A673 (cell line): Measurements from ENCODE around the gene SAP25.

Experiments used
- EZH2 ChIP-seq: fragments of 200-600 bp; sonication (generic); IDR thresholded peaks from 2 replicates; pipeline ENCODE4 v1.6.1; 2017; ENCODE audit warnings: borderline replicate concordance, low read depth, mild to moderate bottlenecking, mixed read lengths, antibody characterized with exemption, low read length; ENCODE audit not compliant: poor library complexity, severe bottlenecking
- TF ChIP-seq, protein P1 (sequence below): fragments of 300-800, 200-600 bp; sonication (generic); conservative IDR thresholded peaks from 2 replicates; pipeline ENCODE4 v1.5.1; 2017; ENCODE audit warnings: low read depth, mild to moderate bottlenecking, antibody characterized with exemption, low read length, moderate library complexity, mixed read lengths

DNA sequence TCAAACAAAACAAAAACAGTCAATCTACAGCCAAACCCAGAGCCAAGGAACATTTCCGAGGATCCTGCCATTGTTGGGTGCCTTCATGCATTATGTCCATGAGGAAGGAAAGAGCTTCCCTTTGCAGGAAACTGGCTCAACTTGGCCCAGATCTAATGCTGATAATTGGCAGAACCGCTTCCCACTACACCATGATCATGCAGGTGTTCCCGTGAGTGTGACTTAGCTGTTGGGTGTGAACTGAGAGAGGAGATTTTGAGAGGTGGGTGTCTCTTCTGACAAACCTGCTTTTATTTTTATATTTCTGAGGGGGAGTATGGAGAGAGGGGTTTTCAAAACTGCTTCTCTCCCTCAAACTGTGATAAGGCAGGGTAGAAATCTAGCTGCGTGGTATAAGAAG, 14.6 kb downstream of the SAP25 start:
- no peak for TF ChIP-seq EZH2
- TF ChIP-seq, protein P1, sequence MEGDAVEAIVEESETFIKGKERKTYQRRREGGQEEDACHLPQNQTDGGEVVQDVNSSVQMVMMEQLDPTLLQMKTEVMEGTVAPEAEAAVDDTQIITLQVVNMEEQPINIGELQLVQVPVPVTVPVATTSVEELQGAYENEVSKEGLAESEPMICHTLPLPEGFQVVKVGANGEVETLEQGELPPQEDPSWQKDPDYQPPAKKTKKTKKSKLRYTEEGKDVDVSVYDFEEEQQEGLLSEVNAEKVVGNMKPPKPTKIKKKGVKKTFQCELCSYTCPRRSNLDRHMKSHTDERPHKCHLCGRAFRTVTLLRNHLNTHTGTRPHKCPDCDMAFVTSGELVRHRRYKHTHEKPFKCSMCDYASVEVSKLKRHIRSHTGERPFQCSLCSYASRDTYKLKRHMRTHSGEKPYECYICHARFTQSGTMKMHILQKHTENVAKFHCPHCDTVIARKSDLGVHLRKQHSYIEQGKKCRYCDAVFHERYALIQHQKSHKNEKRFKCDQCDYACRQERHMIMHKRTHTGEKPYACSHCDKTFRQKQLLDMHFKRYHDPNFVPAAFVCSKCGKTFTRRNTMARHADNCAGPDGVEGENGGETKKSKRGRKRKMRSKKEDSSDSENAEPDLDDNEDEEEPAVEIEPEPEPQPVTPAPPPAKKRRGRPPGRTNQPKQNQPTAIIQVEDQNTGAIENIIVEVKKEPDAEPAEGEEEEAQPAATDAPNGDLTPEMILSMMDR: no peak
